ENCODE measurements around the gene BARD1.
"Not testable (repeated sequence)": the region's sequence is repeated elsewhere in the genome, so short reads cannot be mapped to it uniquely, and the experiment has no call there.

BARD1 gene

DNA sequence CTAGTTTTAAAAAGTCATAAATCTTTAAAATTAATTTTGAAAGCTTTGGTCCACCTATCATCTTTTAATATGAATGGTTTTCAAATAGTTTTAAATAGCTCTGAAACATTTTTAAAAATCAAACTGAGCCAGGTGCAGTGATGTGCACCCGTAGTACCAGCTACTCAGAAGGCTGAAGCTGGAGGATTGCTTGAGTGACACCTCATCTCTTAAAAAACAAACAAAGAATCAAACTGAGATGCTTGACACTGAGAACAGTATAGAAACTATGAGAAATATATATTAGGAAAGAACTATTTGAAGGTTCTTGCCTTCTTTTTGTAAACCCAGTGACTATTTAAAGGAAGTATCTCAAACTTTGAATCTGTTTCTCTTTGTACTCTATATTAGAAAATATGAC is 67.4 kb downstream of the BARD1 start:
- H3K4me3 ChIP-seq (ENCODE audit: control insufficient read depth, low read depth, low read length), result no peak overlapping the region
- no peak for DNase-seq (ENCODE audit: low read depth)
- no peak for TF ChIP-seq CTCF (IDR thresholded peaks at IDR 0.05; ENCODE audit: control insufficient read depth, insufficient read depth, low read depth, low read length, missing control alignments)

- no peak for TF ChIP-seq CTCF (IDR thresholded peaks at IDR 0.05; ENCODE audit: control insufficient read depth, insufficient read depth, low read depth, low read length, missing control alignments)
- no peak for DNase-seq (ENCODE audit: low read depth)
- H3K4me3 ChIP-seq (ENCODE audit: control insufficient read depth, low read depth, low read length), result no peak overlapping the region
Measured at GRCh38 chr2:214740867-214741395, 68.6 kb downstream of the BARD1 start.

GRCh38 chr2:214737188-214737587 is 72.3 kb downstream of the BARD1 start:
- TF ChIP-seq CTCF (IDR thresholded peaks at IDR 0.05; ENCODE audit: control insufficient read depth, insufficient read depth, low read depth, low read length, missing control alignments), result no peak
- no peak for DNase-seq (ENCODE audit: low read depth)
- H3K4me3 ChIP-seq (ENCODE audit: control insufficient read depth, low read depth, low read length), result no peak overlapping the region

GRCh38 chr2:214730800-214731407 is 78.6 kb downstream of the BARD1 start:
- no peak for TF ChIP-seq CTCF (IDR thresholded peaks at IDR 0.05; ENCODE audit: control insufficient read depth, insufficient read depth, low read depth, low read length, missing control alignments)
- no peak for DNase-seq (ENCODE audit: low read depth)
- H3K4me3 ChIP-seq (ENCODE audit: control insufficient read depth, low read depth, low read length), result no peak overlapping the region

- no peak for DNase-seq (ENCODE audit: low read depth)
- TF ChIP-seq CTCF (IDR thresholded peaks at IDR 0.05; ENCODE audit: control insufficient read depth, insufficient read depth, low read depth, low read length, missing control alignments), result no peak
- H3K4me3 ChIP-seq (ENCODE audit: control insufficient read depth, low read depth, low read length), result no peak overlapping the region
Measured at GRCh38 chr2:214730248-214730647, 79.2 kb downstream of the BARD1 start.

DNA sequence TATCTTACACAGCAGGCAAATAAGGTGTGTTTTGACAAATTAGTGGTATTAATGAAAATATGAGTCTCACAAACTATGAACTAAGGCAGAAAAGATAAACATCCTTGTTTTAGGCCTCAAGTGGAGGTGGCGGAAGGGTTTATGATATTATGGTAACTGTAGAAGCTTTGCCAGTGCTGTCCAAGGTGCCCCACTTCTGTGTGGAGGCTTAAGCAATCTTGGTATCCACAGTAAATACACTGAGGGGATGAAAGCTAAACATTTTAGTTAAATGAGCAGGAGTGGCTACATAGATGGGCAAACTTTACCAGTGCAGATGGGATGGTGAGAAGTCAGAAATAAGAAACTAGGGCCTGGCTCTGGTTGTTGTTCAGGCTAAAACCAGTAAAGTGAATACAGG is 84.7 kb downstream of the BARD1 start:
- no peak for DNase-seq (ENCODE audit: low read depth)
- no peak for TF ChIP-seq CTCF (IDR thresholded peaks at IDR 0.05; ENCODE audit: control insufficient read depth, insufficient read depth, low read depth, low read length, missing control alignments)
- no peak overlapping the region for H3K4me3 ChIP-seq (ENCODE audit: control insufficient read depth, low read depth, low read length)

- H3K4me3 ChIP-seq (ENCODE audit: control insufficient read depth, low read depth, low read length); DNase-seq (ENCODE audit: low read depth): not testable (repeated sequence)
Measured at GRCh38 chr2:214717837-214718236, 91.6 kb downstream of the BARD1 start.
